Naive B cell (primary cell): ENCODE results near the gene FN1. TPM values are rescaled to one million over a fixed set of nuclear protein-coding genes. Genes with fewer than 3 reads are reported as not detected.
"Not testable (repeated sequence)": the region's sequence is repeated elsewhere in the genome, so short reads cannot be mapped to it uniquely, and the experiment has no call there.

Experiments
- ATAC-seq, 2 donors: fragments of 150-1000 bp; cut with Tn5 transposase; 2 replicates each; pipeline ENCODE4 v1.10.0; 2021; ENCODE audit warnings: low read depth in 2 of 2, mild to moderate bottlenecking in 2 of 2, moderate library complexity in 2 of 2
- DNase-seq: peaks from one replicate; pipeline ENCODE4 v3.0.0; 2022
- H3K27ac Mint-ChIP-seq, 6 donors: one replicate each; pipeline ENCODE4 v1.8.0; 2020 to 2022; ENCODE audit warnings: mild to moderate bottlenecking in 6 of 6, mixed read lengths in 6 of 6, moderate library complexity in 5 of 6, inconsistent platforms in 2 of 6
- H3K27me3 Mint-ChIP-seq, 3 donors: one replicate each; pipeline ENCODE4 v1.8.0; 2021 to 2022; ENCODE audit warnings: mixed read lengths in 3 of 3, mild to moderate bottlenecking in 1 of 3
- H3K36me3 Mint-ChIP-seq, 2 donors: one replicate each; pipeline ENCODE4 v1.8.0; 2020 to 2022; ENCODE audit warnings: mixed read lengths in 2 of 2, inconsistent platforms in 1 of 2, mild to moderate bottlenecking in 1 of 2
- H3K4me1 Mint-ChIP-seq, 3 donors: one replicate each; pipeline ENCODE4 v1.8.0; 2020 to 2022; ENCODE audit warnings: mixed read lengths in 3 of 3, inconsistent platforms in 1 of 3, mild to moderate bottlenecking in 1 of 3, moderate library complexity in 1 of 3
- H3K4me3 Mint-ChIP-seq, 8 donors: one replicate each; pipeline ENCODE4 v1.8.0; 2020 to 2022; ENCODE audit warnings: mild to moderate bottlenecking in 8 of 8, mixed read lengths in 8 of 8, moderate library complexity in 8 of 8, inconsistent platforms in 2 of 8
- H3K9me3 Mint-ChIP-seq, 7 donors: one replicate each; pipeline ENCODE4 v1.8.0; 2020 to 2022; ENCODE audit warnings: mixed read lengths in 7 of 7, mild to moderate bottlenecking in 5 of 7, inconsistent platforms in 2 of 7, moderate library complexity in 1 of 7
- polyA plus RNA-seq, 6 donors: library from polyadenylated mRNA; unstranded; fragments of 300-500 nt; fragmentation: Illumina TruSeq; gene quantifications; one replicate each; pipeline ENCODE4 v1.2.3, GENCODE V29; 2021; ENCODE audit warnings: low read depth in 6 of 6

FN1 gene
- polyA plus RNA-seq, 6 donors from 2014 or later: 0.53 to 2.0 (median 1.1) TPM; not detected in 1

DNA sequence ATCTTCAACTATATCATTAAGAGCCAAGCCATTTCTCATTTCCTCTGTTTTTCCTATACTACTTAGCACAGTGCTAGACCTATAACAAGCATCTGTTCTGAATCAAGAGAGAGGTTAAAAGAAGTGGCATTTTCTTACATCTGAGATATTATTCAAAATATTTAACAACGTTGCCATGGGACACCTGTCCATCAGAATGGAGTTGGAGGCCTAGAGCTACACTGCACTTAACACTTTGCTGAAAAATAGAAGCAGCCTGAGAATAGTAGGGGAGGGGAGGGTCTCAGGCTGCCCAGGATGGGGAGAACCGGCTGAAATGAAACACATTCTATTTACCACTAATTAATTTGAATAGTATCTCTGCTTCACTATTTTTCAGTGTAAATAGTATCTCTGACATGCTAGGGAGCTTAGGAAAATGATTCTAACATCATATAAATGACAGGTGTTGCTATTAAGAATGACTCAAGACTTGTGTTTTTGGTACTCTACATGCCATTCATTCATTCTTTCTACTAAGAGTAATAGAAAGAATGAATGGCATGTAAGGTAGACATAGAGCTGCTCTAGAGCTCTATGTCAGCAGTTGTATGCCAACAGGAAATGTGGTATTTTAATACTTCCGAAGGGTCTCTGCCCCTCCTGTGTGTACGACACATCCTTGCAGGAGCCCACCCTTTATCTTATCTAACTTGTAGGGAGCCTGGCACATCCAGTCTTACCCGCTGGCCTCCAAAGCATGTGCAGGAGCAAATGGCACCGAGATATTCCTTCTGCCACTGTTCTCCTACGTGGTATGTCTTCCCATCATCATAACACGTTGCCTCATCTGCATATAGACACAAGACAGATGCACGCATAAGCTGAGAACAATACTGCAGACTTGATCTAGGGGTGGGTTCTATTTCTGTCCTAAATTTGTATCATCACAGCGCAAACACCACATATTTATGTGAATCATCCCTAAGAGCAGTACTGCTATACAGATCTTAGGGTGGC is 71.4 kb downstream of the FN1 start:
- peaks cover 0 to 3% (median 0%) of the 10 kb centered on the region in 7 donors for H3K9me3 Mint-ChIP-seq
- H3K27me3 Mint-ChIP-seq: no peaks in the 10 kb centered on the region
- peaks cover 16 to 28% of the 10 kb centered on the region in 2 donors for H3K36me3 Mint-ChIP-seq
- DNase-seq (no peak), ATAC-seq (no peak)
- peak overlapping the region in 1 of 8 donors; percentile 3 for H3K4me3 Mint-ChIP-seq
- H3K27ac Mint-ChIP-seq: peak overlapping the region in 1 of 6 donors; percentile 64
- H3K4me1 Mint-ChIP-seq: peaks cover 0 to 11% (median 5%) of the 10 kb centered on the region in 3 donors

DNA sequence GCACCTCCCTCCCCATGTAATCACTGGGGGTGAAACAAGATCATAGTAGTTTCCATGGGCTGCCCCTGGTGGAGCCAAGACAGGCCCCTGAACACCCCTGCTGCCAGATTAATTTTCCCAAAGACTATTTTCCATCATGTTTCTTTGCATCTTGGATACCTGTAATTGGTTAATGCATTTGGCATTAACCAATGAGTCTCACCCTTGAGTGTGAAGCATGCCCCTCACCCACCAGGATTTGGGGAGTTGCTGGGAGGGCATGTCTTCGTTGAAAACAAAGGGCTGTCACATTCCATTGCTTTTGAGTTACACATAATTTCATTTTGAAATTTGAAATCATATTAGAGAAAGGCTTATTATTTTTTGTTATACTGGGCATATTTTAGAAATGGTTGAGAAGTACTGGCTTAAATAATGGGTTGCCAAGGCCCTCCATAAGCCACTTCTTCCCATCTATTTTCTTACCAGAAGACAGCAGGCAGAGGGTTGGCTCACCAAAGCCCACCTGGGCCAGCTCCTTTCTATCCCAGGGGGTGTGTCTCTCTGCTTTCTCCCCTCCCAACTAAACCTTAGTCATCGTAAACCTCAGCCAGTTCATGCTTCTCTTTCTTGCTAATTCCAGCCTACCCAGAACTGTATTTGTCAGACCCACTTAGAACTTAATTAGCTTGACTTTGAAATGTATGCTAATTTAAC is 72.3 kb downstream of the FN1 start:
- peaks cover 16 to 28% of the 10 kb centered on the region in 2 donors for H3K36me3 Mint-ChIP-seq

DNA sequence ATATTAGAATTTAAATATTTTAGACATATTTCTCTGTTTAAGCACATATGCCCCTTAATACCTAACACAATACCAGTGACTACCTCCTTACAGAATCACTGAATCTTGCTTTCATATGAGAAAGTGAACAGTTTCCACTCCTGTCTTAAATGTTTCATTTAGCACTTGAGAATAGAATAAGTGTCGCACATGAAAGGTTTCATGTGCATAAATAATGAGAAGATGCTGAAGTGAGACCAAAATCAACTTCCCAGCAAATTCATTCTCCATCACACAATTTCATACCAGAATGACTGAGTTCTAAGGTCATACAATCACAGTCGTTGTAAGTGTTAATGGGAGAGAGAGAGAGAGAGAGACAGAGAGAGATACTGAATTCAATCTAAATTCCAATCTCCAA is 72.8 kb downstream of the FN1 start:
- H3K36me3 Mint-ChIP-seq: peaks cover 16 to 28% of the 10 kb centered on the region in 2 donors
- H3K9me3 Mint-ChIP-seq: peaks cover 0 to 3% (median 0%) of the 10 kb centered on the region in 7 donors
- H3K27ac Mint-ChIP-seq: no peak overlapping the region
- ATAC-seq (no peak), DNase-seq (no peak)
- no peak overlapping the region for H3K4me3 Mint-ChIP-seq
- H3K27me3 Mint-ChIP-seq: no peaks in the 10 kb centered on the region
- peaks cover 0 to 11% (median 5%) of the 10 kb centered on the region in 3 donors for H3K4me1 Mint-ChIP-seq

More for the DNA sequence above, 72.3 kb downstream of the FN1 start:
- peaks cover 0 to 3% (median 0%) of the 10 kb centered on the region in 7 donors for H3K9me3 Mint-ChIP-seq
- no peaks in the 10 kb centered on the region for H3K27me3 Mint-ChIP-seq
- H3K4me3 Mint-ChIP-seq: no peak overlapping the region
- DNase-seq: no peak
- peaks cover 0 to 11% (median 5%) of the 10 kb centered on the region in 3 donors for H3K4me1 Mint-ChIP-seq
- no peak for ATAC-seq
- peak overlapping the region in 1 of 6 donors; percentile 64 for H3K27ac Mint-ChIP-seq

DNA sequence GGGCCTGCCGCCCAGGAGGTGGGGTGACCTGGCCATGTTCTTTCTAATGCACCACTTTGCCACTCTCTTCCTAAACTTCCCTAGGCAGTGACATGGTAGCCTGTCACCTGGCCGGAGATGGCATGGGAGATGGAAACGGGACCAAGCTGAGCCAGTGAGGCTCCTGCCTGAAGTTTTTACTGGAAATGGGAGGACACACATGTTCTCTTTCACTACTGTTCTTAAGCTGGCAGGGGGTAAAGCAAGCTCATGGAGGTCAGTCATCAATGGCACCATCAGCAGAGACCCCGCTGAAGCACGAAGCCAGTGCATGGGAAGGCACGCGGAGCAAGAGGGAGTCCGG is 73.3 kb downstream of the FN1 start:
- DNase-seq: no peak
- Mint-ChIP-seq H3K4me1 (peaks cover 0 to 11% (median 5%) of the 10 kb centered on the region in 3 donors), H3K4me3 (no peak overlapping the region), H3K27ac (no peak overlapping the region), H3K9me3 (peaks cover 0 to 3% (median 0%) of the 10 kb centered on the region in 7 donors), H3K27me3 (no peaks in the 10 kb centered on the region), H3K36me3 (peaks cover 16 to 28% of the 10 kb centered on the region in 2 donors)
- ATAC-seq: no peak

DNA sequence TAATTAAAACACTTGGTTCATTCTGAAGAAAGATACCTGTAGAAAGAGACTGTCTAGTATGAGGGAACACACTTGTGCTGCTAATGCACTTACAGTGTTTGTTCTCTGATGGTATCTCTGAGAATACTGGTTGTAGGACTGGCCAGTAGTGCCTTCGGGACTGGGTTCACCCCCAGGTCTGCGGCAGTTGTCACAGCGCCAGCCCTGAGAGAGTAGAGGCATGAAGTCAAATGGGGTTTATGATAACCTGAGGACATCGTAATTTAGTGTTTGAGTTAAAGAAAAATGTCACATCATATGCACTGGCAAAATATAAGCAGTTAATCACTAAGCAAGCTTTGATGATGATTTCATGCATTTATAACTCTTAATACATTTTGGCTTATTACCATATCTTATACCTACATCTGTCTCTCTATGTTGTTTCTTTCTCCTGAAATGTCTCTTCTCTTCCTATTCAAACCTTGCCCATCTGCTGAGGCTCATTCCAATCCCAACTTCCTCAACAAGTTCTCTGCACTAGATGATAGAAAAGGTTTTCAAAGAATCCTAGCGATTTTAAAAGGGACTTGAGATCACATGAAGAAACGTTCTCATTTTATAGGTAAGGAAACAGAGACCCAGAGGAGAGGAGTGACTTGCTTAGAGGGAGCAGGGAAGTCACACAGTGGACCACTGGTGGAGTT is 73.8 kb downstream of the FN1 start:
- Mint-ChIP-seq H3K4me1 (peaks cover 0 to 11% (median 5%) of the 10 kb centered on the region in 3 donors), H3K4me3 (no peak overlapping the region), H3K9me3 (peaks cover 0 to 3% (median 0%) of the 10 kb centered on the region in 7 donors), H3K36me3 (peaks cover 16 to 28% of the 10 kb centered on the region in 2 donors), H3K27me3 (no peaks in the 10 kb centered on the region), H3K27ac (no peak overlapping the region)
- no peak for ATAC-seq
- DNase-seq: no peak

DNA sequence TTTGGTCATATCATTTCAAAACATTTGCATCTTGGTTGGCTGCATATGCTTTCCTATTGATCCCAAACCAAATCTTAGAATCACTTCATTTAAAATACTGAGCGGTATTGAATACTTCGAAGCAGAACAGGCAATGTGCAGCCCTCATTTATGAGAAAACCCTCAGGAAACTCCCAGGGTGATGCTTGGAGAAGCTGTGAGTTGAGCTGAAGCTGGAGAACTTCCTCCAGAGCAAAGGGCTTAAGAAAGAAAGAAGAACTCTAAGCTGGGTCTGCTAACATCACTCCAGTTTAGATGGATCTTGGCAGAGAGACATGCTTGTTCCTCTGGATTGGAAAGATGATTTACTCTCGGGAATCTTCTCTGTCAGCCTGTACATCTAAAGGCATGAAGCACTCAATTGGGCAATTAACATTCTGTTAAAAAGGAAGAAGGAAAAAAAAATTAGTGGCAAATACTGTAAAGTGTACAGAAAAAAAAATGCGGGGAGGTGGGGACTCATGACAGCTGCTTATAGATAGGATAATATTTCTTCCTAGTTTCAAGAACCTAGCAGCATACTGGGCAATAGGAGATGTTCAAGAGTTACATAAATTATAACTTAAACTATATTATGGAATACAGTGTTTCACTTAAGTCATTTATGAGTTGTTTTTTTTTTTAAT is 74.5 kb downstream of the FN1 start:
- Mint-ChIP-seq H3K4me1 (peaks cover 0 to 11% (median 5%) of the 10 kb centered on the region in 3 donors), H3K9me3 (peaks cover 0 to 3% (median 0%) of the 10 kb centered on the region in 7 donors), H3K36me3 (peaks cover 11 to 28% of the 10 kb centered on the region in 2 donors), H3K27me3 (no peaks in the 10 kb centered on the region), H3K27ac (peak overlapping the region in 1 of 6 donors; percentile 1), H3K4me3 (no peak overlapping the region)
- DNase-seq (no peak), ATAC-seq (no peak)

DNA sequence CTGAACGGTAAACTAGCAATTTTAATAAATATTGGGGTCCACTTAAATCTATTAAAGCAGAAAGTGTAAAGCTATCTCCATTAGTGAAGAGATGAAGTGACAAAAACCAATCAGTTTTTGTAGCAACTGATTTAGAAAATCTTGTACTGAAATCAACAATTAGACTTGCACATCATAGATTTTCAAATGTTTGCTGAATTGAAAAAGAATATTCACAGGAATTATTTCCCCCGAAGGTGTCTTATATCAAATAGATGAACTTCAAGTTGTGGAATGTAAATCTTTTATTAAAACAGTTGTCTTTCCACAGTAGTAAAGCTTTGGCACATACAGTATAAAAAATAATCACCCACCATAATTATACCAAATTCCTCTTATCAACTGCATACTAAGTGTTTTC is 75.3 kb downstream of the FN1 start:
- no peaks in the 10 kb centered on the region for H3K27me3 Mint-ChIP-seq
- H3K4me1 Mint-ChIP-seq: peaks cover 0 to 11% (median 5%) of the 10 kb centered on the region in 3 donors
- H3K9me3 Mint-ChIP-seq: peaks cover 0 to 3% (median 0%) of the 10 kb centered on the region in 7 donors
- DNase-seq (no peak), ATAC-seq (no peak)
- H3K27ac Mint-ChIP-seq: no peak overlapping the region
- H3K36me3 Mint-ChIP-seq: peaks cover 8 to 29% of the 10 kb centered on the region in 2 donors
- H3K4me3 Mint-ChIP-seq: no peak overlapping the region

DNA sequence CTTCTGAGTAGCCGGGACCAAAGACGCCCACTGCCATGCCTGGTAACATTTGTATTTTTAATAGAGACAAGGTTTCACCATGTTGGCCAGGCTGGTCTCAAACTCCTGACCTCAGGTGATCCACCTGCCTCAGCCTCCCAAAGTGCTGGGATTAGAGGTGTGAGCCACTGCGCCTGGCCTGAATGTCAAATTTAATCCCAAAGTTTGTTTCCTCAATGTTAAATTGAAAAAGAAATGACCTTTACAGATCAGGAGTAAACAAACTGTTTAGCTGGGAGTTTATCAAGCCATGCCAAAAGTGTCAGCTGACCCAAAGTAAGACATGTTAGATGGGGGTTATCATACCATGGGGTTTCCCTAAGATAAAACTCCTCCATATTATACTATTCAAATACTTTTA is 75.8 kb downstream of the FN1 start:
- H3K9me3 Mint-ChIP-seq, H3K27me3 Mint-ChIP-seq, H3K4me3 Mint-ChIP-seq, DNase-seq, ATAC-seq: not testable (repeated sequence)
- Mint-ChIP-seq H3K27ac (peak overlapping the region in 1 of 6 donors; percentile 26), H3K36me3 (peaks cover 8 to 31% of the 10 kb centered on the region in 2 donors), H3K4me1 (peaks cover 0 to 11% (median 5%) of the 10 kb centered on the region in 3 donors)

DNA sequence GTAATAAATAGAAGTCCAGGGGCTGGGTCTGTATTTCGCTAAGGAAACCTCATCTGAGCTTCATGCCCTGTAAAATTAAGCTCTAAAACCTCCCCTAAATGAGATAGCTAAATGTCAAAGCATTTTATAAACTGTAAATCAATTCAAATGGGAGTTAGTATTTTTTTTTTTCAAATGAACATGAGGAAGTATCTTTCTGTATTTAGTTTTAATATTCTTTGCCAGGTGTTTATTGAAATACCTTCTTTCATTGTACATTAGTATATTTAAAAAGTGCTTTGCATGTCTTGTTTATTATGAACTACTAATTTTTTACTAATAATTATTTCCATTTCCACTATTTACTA is 76.3 kb downstream of the FN1 start:
- peaks cover 8 to 31% of the 10 kb centered on the region in 2 donors for H3K36me3 Mint-ChIP-seq
- no peak overlapping the region for H3K27ac Mint-ChIP-seq
- no peak for DNase-seq
- no peak for ATAC-seq
- no peaks in the 10 kb centered on the region for H3K9me3 Mint-ChIP-seq
- no peaks in the 10 kb centered on the region for H3K27me3 Mint-ChIP-seq
- peaks cover 0 to 7% (median 5%) of the 10 kb centered on the region in 3 donors for H3K4me1 Mint-ChIP-seq
- H3K4me3 Mint-ChIP-seq: no peak overlapping the region

DNA sequence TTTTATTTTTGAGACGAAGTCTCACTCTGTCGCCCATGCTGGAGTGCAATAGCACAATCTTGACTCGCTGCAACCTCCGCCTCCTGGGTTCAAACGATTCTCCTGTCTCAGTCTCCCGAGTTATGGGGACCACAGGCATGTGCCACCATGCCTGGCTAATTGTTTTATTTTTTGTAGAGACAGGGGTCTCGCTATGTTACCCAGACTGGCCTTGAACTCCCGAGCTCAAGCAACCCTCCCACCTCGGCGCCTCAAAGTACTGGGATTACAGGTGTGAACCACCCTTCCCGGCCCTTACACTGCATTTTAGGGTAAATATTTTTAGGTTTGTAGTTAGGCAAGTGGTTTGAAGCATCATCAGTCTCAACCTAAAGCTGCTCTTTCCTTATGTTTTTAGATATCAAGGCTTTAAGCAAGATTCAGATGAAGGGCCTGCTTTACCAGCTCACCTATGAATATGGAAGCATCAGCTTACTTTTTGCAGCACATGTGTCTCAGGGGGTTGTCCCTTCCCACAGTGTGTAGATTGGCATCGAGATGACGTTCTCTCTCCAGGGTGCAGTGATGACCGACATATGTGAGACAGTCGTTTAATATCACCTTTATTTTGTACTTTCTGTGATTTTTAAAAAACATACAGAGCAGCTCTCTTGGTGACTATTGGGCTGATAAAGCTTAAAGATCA is 76.8 kb downstream of the FN1 start:
- no peaks in the 10 kb centered on the region for H3K9me3 Mint-ChIP-seq
- H3K27me3 Mint-ChIP-seq: no peaks in the 10 kb centered on the region
- H3K27ac Mint-ChIP-seq: no peak overlapping the region
- H3K4me1 Mint-ChIP-seq: peaks cover 0 to 7% (median 5%) of the 10 kb centered on the region in 3 donors
- H3K36me3 Mint-ChIP-seq: peaks cover 8 to 29% of the 10 kb centered on the region in 2 donors
- no peak overlapping the region for H3K4me3 Mint-ChIP-seq
- DNase-seq (no peak), ATAC-seq (no peak)

DNA sequence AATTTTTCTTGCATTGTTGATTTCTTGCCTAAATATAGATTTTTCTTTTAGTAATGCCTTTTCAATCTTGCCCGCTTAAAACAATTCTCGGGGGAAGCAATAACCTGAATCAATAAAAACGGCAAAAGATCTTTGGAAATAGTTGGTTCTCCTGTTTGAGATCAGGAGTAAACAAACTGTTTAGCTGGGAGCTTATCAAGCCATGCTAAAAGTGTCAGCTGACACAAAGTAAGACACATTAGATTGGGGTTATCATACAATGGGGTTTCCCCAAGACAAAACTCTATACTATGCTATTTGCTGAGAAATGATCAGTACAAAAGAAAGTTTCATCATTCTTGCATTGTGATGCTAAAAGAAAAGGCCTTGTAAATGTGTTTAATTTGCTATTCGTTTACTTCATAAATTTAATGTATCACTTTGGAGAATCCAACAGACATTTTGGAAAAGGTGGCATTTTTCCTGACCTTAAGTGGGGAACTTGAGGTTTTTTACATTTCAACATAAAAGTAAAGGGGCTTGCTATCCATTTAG is 77.5 kb downstream of the FN1 start:
- Mint-ChIP-seq H3K36me3 (peaks cover 8 to 22% of the 10 kb centered on the region in 2 donors), H3K27ac (no peak overlapping the region), H3K9me3 (no peaks in the 10 kb centered on the region), H3K4me3 (no peak overlapping the region), H3K27me3 (no peaks in the 10 kb centered on the region), H3K4me1 (peaks cover 0 to 4% (median 3%) of the 10 kb centered on the region in 3 donors)
- DNase-seq (no peak), ATAC-seq (no peak)

DNA sequence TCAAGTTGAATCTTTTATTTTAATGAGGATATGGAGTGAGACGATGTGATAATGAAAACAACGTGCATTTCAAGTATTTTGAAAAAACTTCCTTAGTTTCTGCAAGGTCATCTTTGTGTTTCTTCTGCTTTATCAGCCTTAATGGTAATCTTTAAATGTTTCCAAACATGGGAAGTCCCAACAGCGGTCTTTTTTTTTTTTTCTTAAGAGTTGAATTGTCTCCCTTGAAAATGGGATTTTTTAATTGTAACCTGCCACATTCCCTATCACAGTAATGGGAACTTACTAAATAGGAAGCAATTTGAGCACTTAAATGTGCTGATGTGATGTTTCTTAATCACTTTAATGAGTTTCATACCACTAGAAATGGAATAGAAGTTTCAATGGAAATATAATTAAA is 78.2 kb downstream of the FN1 start:
- no peaks in the 10 kb centered on the region for H3K27me3 Mint-ChIP-seq
- H3K9me3 Mint-ChIP-seq: no peaks in the 10 kb centered on the region
- DNase-seq (no peak), ATAC-seq (no peak)
- H3K4me1 Mint-ChIP-seq: no peaks in the 10 kb centered on the region
- peaks cover 11 to 20% of the 10 kb centered on the region in 2 donors for H3K36me3 Mint-ChIP-seq
- no peak overlapping the region for H3K4me3 Mint-ChIP-seq
- no peak overlapping the region for H3K27ac Mint-ChIP-seq
